HG02763 (cell line): ENCODE data around the gene RBM28.
"Not testable (repeated sequence)": the region's sequence is repeated elsewhere in the genome, so short reads cannot be mapped to it uniquely, and the experiment has no call there.

Experiments
- ATAC-seq: cut with Tn5 transposase; IDR thresholded peaks from one replicate; pipeline ENCODE4 v1.9.1; 2021; ENCODE audit warnings: mild to moderate bottlenecking, moderate library complexity; ENCODE audit not compliant: unreplicated experiment

Gene RBM28

GRCh38 chr7:128299109-128299607, 44.5 kb downstream of the RBM28 start:
- ATAC-seq = no peak

- ATAC-seq = not testable (repeated sequence)
These were observed 45.7 kb downstream of the RBM28 start for GRCh38 chr7:128298004-128298403.

GRCh38 chr7:128287556-128287955, 56.2 kb downstream of the RBM28 start:
- no peak for ATAC-seq

GRCh38 chr7:128284102-128284501, 59.6 kb downstream of the RBM28 start:
- no peak for ATAC-seq

- ATAC-seq = no peak
These were observed 61.9 kb downstream of the RBM28 start for GRCh38 chr7:128281605-128282380.

- ATAC-seq = not testable (repeated sequence)
These were observed 63.3 kb downstream of the RBM28 start for GRCh38 chr7:128280451-128280850.

- no peak for ATAC-seq
These were observed 64.5 kb downstream of the RBM28 start for GRCh38 chr7:128279124-128279713.

GRCh38 chr7:128278366-128278765, 65.3 kb downstream of the RBM28 start:
- ATAC-seq = no peak

- ATAC-seq = no peak
These were observed 68.0 kb downstream of the RBM28 start for GRCh38 chr7:128275681-128276080.

- ATAC-seq = no peak
These were observed 68.7 kb downstream of the RBM28 start for GRCh38 chr7:128274884-128275603.

GRCh38 chr7:128274246-128274883, 69.3 kb downstream of the RBM28 start:
- ATAC-seq = no peak

- no peak for ATAC-seq
These were observed 71.7 kb downstream of the RBM28 start for GRCh38 chr7:128271942-128272481.

GRCh38 chr7:128271471-128271941, 72.2 kb downstream of the RBM28 start:
- ATAC-seq = no peak

- no peak for ATAC-seq
These were observed 72.9 kb downstream of the RBM28 start for GRCh38 chr7:128270826-128271272.

- ATAC-seq = no peak
These were observed 75.5 kb downstream of the RBM28 start for GRCh38 chr7:128268233-128268632.

- ATAC-seq = no peak
These were observed 76.1 kb downstream of the RBM28 start for GRCh38 chr7:128267595-128267924.

GRCh38 chr7:128266883-128267594, 76.7 kb downstream of the RBM28 start:
- no peak for ATAC-seq

- ATAC-seq = no peak
These were observed 77.2 kb downstream of the RBM28 start for GRCh38 chr7:128266529-128266882.

GRCh38 chr7:128265906-128266300, 77.8 kb downstream of the RBM28 start:
- no peak for ATAC-seq

GRCh38 chr7:128265156-128265905, 78.4 kb downstream of the RBM28 start:
- no peak for ATAC-seq
